NK-92 (cell line): Measurements from ENCODE around the gene SLC25A20.
"Not testable (repeated sequence)": the region's sequence is repeated elsewhere in the genome, so short reads cannot be mapped to it uniquely, and the experiment has no call there.

ENCODE experiments used
- DNase-seq: peaks from one replicate; lab custom pipeline; 2025; ENCODE audit not compliant: unreplicated experiment; lab: John Stamatoyannopoulos, UW

The SLC25A20 gene

DNA sequence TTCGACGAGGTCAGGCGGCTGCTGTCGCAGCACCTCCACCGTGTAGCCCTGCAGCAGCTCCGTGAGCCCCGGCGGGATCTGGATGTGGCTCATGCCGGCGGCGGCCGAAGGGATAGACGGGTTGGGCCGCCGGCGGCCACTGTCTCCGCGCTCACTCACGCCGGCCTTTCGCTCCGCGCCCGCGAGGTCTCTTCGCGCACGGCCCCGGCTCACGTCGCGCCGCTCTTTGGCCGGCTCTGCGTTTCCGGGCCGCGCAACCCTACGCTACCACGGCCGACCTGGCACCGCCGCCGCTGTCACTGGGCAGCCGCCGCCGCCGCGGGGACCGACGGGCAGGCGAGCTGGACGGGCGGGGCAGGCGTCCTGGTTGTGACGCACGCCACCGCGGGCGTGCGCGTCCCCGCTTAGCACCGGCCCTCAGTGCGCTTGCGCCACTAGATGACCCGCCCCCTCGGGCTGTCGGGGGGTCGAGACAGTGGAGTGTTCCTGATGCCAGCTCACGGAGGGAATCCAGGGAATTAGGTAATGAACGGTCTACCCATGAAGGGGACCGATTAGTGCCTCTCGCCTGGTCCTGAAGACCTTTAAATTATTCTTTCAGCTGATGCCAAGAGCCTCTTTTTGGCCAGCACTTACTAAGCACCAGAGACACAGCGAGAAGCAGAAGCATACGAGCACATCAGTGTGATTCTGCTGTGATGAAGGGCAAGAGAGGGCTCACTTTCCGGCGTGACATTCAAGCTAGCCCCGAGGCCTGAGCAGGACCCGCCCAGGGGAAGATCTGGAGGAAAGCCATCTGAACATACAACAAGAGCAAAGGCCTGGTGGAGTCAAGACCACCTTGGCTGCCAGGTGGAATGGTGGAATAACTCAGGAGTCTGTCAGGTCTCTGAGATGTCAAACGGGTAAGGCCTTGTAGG is 50.9 kb downstream of the SLC25A20 start, which contains the start of gene PRKAR2A:
TSS of gene PRKAR2A (minus strand) at position 371 of the 920 bp plus-strand sequence. CDS start at position 93, 278 bp downstream.
- DNase-seq, result no peak

DNA sequence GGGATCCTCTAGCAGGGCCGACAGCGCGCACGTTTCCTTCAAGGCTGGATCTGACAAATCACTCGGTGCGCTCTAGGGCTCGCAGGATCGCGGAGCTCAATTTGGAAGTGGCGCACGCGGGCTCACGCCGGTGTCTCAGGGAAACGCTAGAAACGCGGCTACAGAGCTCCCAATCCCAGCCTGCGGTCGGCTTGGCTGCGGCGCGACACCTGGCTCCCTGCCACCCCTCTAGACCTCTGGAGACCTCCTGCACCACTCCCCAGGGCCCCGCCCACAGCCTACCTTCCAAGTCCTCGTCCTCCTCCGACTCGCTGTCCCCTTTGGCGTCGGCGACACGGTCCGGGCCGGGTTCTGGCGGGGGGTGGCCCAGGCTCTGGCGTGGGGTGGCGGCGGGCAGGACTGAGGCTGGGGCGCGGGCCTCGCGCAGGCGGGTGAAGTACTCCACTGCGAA is 51.6 kb downstream of the SLC25A20 start:
- no peak for DNase-seq

DNA sequence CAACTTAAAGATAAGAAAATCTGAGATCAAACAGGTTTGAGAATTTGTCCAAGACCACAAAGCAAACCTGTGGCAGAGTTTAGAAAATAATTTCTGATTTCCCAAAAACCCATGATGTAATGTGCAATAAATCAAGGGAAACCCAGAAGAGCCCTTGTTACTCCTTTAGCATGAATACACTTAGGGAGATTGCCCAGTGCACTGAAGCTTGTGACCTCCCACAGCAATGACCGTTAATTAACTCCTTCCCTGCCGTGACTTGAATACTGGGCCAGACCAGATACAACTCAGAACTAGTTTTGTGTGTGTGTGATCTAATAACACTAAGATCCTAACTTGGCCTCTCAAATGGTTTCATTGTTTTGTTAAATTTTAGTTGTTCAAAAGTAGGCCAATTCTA is 53.5 kb downstream of the SLC25A20 start:
- DNase-seq, result no peak

DNA sequence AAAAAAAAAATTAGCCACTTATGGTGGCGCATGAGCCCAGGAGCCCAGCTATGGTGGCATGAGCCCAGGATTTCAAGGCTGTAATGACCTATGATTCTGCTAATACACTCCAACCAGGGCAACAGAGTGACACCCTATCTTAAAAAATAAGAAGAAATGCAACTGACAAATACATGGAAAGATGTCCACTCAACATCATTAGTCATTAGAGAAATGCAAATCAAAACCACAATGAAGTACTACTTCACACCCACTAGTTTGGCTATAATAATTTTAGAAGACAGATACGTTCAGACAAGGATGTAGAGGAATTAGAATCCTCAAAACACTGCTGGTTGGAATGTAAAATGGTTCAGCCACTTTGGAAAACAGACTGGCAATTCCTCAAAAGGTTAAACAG is 61.5 kb downstream of the SLC25A20 start:
- DNase-seq, result no peak

DNA sequence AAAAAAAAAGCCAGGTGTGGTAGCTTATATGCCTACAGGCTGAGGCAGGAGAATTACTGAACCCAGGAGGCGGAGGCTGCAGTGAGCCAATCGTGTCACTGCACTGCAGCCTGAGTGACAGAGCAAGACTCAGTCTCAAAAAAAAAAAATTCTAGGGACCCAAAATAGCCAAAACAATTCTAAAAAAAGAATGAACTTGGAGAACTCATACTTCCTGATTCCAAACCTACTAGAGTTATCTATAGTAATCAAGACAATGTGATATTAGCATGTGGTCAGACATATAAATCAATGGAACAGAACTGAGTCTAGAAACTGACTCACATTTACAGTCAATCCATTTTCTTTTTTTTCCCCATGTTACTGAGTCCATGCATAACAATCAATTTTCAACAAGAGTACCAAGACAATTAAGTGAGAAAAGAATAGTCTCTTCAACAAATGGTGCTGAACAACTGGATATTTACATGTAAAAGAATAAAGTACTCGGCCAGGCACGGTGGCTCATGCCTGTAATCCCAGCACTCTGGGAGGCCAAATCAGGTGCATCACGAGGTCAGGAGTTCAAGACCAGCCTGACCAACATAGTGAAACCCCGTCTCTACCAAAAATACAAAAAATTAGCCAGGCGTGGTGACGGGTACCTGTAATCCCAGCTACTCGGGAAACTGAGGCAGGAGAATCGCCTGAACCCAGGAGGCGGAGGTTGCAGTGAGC is 62.9 kb downstream of the SLC25A20 start:
- DNase-seq, result no peak

DNA sequence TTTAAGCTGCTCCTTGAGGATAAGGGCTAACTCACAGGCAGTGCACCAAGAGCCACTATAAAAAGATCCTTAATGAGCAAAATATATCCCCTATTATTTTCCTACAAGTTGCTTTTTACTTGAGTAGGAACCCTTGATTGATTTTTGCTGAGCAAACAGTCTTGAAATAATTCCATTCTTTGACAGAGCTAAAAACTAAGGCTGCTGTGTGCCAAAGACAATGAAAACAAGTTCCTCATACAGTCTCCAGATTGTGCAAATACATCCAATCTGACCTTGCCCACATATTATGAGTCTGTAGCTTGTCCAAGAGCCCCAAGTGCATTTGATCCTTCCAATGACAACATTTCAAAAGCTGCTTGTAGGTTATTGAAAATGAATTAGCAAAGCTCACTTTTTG is 66.0 kb downstream of the SLC25A20 start:
- no peak for DNase-seq

DNA sequence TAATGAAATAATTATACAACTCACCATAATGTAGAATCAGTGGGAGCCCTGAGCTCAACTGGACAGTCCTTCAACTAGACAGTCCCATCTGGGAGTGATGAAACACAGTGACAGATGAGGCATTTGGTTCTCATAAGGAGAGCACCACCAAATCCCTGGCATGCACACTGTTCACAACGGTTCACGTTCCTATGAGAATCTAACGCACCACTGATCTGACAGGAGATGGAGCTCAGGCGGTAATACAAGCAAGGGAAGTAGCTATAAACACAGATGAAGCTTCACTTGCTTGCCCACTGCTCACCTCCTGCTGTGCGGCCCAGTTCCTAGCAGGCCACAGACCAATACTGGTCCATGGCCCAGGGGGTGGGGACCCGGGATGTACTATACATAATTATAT is 68.0 kb downstream of the SLC25A20 start:
- no peak for DNase-seq

DNA sequence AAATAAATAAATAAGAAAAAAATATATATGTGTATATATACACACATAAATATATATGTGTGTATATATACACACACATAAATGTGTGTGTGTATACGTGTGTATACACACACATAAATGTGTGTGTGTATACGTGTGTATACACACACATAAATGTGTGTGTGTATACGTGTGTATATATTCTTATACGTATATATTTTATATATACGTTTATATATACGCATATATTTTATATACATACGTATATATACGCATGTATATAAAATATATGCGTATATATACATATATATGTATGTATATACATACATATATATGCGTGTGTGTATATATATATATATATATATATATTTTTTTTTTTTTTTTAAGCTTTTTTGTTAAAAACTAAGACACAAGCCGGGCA is 69.2 kb downstream of the SLC25A20 start:
- not testable (repeated sequence) for DNase-seq

DNA sequence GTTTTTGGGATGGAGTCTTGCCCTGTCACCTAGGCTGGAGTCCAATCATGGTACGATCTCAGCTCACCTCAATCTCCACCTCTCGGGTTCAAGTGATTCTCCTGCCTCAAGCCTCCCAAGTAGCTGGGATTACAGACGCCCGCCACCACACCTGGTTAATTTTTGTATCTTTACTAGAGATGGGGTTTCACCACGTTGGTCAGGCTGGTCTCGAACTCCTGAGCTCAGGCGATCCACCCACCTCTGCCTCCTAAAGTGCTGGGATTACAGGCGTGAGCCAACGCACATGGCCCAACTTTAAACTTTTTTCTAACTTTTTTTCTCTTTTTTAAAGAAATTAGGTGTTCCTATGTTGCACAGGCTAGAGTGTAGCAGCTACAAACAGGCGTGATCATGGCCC is 70.8 kb downstream of the SLC25A20 start:
- not testable (repeated sequence) for DNase-seq

DNA sequence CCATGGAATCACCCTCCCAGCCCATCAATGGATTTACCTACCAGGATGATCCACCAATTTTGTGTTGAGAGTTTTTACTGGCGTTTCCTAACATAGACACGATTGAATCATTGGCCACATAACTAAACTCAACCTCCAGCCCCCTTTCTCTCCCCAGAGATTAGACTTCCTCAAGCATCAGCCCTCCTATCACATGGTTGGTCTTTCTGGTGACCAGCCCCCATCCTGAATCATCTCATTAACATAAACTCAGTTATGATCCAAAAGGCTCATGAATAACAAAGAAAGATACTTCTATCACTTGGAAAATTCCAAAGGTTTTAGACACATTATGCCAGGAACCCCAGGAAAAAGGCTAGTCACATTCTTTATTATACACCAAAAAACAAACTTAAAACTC is 72.2 kb downstream of the SLC25A20 start:
- DNase-seq, result no peak

DNA sequence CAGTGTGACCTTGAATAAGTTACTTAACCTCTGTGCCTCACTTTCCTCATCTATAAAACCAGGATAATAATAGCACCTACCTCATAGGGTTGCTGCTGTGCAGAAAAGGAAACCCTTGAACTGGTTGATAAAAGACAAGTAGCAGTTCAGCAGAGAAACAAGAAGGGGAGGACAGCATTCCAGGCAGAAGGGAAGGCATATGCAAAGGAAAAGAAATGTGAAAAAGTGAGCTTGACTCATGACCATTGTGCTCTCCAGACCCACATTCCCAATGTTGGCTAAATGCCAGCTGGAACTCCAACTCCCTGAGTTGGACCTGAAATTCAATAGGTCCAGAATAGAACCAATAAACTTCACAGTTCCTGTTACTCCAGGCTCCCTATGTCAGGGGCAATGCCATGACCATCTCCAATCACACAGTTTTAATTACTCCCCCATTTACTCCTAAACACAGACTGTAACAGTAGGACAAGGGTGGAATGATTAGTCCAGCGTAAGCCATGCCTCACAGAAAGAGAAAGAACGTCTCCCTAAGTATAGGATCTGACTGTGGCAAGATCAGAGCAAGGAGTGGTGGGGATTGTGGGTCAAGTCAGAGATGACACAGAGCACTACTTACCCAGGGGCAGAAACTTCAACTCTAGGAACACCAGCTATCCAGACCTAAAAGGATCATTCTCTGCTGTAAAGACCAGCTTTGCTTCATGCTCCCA is 77.9 kb downstream of the SLC25A20 start:
- no peak for DNase-seq

DNA sequence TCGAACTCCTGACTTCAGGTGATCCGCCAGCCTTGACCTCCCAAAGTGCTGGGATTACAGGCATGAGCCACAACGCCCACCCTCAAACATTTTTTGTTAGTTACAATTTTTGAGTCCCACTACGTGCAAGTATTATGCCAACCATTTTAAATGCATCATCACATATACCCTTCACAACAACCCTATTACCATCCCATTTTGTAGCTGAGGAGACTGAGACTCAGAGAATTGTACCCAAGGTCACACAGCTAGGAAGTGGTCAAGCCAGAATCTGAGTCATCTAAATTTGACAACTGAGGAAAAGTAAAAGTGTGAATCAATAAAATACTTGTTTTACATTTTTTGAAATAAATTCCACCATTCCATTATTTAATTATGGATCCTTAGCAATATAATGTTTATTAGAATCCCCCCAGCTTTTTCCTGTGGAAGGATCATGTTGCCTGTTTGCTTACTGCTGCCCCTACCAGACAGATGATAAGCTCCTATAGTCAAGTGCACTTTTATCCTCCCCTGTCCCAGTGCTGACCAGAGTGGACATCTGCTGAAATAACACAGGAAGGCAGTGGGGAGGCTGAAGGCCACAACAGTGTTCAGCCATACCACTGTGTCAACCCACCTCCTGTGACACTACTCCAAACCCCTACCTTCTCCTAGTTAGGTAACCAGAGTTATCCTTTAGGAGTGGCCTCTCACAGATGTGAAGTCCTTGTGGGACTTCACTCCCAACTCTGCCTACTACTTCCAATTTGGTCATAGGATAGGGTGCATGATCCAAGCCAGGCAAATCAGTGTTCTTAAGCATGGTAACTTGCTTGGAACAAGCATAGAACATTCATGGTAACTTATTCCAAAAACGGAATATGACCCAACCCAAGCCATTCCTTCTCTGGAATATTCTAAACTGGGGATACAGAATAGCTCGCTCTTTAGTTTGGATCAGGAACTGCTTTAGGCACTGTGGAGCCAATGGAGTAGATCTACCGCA is 79.2 kb downstream of the SLC25A20 start:
- DNase-seq, result no peak

DNA sequence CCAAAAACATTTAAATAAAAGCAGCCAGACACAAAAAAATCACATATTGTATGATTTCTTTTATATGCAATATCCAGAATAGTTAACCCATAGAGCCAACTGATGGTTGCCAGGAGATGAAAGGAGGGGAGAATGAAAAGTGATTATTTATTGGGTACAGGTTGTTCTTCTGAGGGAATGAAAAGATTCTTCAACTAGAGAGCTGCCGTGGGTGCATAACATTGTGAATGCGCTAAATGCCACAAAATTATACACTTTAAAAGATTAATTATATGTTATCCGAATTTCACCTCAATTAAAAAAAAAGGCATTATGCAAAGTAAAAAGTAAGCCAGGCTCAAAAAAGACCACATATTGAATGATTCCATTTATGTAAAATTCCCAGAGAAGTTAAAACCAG is 87.2 kb downstream of the SLC25A20 start:
- DNase-seq, result no peak
